ENCODE data around the gene PRKRIP1.
"Not testable (repeated sequence)": the region's sequence is repeated elsewhere in the genome, so short reads cannot be mapped to it uniquely, and the experiment has no call there.

PRKRIP1 gene

DNA sequence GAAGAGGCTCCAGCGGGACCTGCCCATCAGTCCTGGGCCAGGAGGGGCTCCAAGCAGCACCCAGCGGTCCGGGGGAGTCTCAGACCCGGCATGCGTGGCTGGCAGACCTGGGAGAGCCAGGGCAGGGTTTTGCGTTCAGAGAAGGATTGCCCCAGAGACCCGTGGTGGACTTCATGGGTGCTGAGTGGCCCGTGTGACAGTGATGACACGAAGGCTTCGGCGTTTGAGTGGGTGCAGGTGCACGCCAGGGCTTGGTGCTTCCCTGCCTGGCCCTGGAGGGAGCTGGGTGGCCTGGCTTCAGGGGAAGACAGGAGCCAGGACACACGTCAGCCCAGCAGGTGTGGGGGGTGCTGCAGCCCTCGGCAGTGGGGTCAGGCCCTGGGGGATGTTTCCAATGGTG lies 51.1 kb downstream of the PRKRIP1 start:
- no peaks in the 10 kb centered on the region for H3K9me3 ChIP-seq (ENCODE audit: insufficient read depth, low read depth, low read length)
- H3K27ac ChIP-seq (ENCODE audit: low read depth, low read length), result no peak overlapping the region
- WGBS, result 94% methylated on average over 14 of the region's 14 CpGs
- no peaks in the 10 kb centered on the region for H3K27me3 ChIP-seq (ENCODE audit: insufficient read depth, low read length)
- peaks cover 18% of the 10 kb centered on the region for H3K36me3 ChIP-seq (ENCODE audit: insufficient read depth, low read length)
- peaks cover 8% of the 10 kb centered on the region; the same call in 1 of the 2 replicates for H3K4me1 ChIP-seq (ENCODE audit: insufficient read depth, low read length)
- H3K4me3 ChIP-seq (ENCODE audit: low read length), result no peak overlapping the region
- H3K9ac ChIP-seq (ENCODE audit: low read depth, low read length), result no peak overlapping the region

DNA sequence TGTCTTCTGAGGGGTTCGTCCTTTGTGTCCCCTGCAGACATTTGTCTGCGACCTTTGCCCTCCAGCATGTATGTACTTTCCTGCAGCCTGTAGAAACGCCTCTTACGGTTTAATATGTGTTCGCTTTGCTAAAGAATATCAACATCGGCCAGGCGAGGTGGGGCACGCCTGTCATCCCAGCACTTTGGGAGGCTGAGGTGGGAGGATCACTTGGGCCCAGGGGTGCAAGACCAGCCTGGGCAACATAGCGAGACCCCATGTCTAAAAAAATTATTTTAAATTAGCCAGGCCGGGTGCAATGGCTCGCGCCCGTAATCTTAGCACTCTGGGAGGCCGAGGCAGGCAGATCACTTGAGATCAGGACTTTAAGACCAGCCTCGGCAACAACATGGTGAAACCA lies 53.0 kb downstream of the PRKRIP1 start:
- Histone ChIP-seq H3K4me1 (ENCODE audit: insufficient read depth, low read length) (peaks cover 8% of the 10 kb centered on the region; the same call in 1 of the 2 replicates), H3K36me3 (ENCODE audit: insufficient read depth, low read length) (peaks cover 18% of the 10 kb centered on the region), H3K9ac (ENCODE audit: low read depth, low read length) (no peak overlapping the region), H3K9me3 (ENCODE audit: insufficient read depth, low read depth, low read length) (no peaks in the 10 kb centered on the region), H3K27me3 (ENCODE audit: insufficient read depth, low read length) (no peaks in the 10 kb centered on the region), H3K27ac (ENCODE audit: low read depth, low read length) (no peak overlapping the region), H3K4me3 (ENCODE audit: low read length) (no peak overlapping the region)
- 95% methylated on average over 15 of the region's 15 CpGs for WGBS

DNA sequence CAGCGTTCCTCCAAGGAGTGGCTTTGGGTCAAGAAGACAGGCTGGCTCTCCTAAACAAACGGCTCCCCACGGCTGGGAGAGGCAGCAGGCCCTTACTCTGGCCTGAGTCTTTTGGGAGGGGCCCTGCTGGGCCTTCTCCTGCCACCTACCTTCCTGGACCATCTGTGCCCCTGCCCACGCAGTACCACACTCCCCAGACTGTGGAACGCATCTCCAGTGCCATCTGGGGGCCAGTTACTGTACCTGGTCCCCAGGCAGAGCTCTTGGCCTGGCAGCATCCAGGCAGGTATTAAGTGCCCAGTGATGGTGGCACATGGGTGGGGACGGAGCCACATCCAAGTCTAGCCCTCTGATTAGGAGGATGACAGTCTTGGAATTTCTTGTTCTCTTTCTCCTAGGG lies 54.1 kb downstream of the PRKRIP1 start:
- Histone ChIP-seq H3K9me3 (ENCODE audit: insufficient read depth, low read depth, low read length) (no peaks in the 10 kb centered on the region), H3K27me3 (ENCODE audit: insufficient read depth, low read length) (no peaks in the 10 kb centered on the region), H3K36me3 (ENCODE audit: insufficient read depth, low read length) (peaks cover 13% of the 10 kb centered on the region), H3K4me3 (ENCODE audit: low read length) (no peak overlapping the region), H3K4me1 (ENCODE audit: insufficient read depth, low read length) (peaks cover 8% of the 10 kb centered on the region; the same call in 1 of the 2 replicates), H3K9ac (ENCODE audit: low read depth, low read length) (no peak overlapping the region), H3K27ac (ENCODE audit: low read depth, low read length) (no peak overlapping the region)
- WGBS, result 91% methylated on average over 6 of the region's 6 CpGs

DNA sequence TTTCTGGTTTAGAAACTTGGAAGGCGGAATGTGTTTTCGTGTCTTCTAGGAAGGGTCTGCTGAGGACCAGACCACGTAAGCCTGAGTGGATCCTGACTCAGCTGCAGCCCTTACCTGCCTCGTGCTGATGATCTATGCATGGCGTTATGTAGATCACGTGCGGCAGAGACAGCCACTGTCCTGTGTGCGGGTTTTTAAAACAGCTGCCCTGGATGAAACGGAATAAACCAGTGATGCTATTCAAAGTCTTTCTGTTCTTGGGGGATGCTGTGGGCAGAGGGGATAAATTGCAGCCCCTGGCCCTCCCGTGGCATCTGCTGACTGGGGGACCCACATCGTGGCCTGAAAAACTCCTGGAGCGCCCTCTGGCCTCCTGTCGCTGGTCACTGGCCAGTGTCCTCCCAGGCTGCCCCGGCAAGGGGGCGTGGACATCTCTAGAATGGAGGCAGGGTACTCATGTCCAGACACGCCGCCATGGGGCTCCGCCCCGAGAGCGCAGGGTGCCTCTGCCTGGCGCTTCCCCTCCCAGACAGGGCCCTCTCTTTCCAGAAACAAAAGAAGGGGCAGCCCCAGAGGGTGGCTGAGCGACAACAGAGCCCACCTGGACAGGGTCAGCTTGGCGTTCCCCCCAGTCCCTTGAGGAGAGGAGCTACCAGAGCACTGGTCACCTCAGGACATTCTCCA lies 55.4 kb downstream of the PRKRIP1 start:
- 68% methylated on average over 23 of the region's 23 CpGs for WGBS
- Histone ChIP-seq H3K4me3 (ENCODE audit: low read length) (no peak overlapping the region), H3K36me3 (ENCODE audit: insufficient read depth, low read length) (peaks cover 18% of the 10 kb centered on the region), H3K4me1 (ENCODE audit: insufficient read depth, low read length) (peaks cover 8% of the 10 kb centered on the region; the same call in 1 of the 2 replicates), H3K27ac (ENCODE audit: low read depth, low read length) (no peak overlapping the region), H3K9me3 (ENCODE audit: insufficient read depth, low read depth, low read length) (no peaks in the 10 kb centered on the region), H3K9ac (ENCODE audit: low read depth, low read length) (no peak overlapping the region), H3K27me3 (ENCODE audit: insufficient read depth, low read length) (no peaks in the 10 kb centered on the region)

DNA sequence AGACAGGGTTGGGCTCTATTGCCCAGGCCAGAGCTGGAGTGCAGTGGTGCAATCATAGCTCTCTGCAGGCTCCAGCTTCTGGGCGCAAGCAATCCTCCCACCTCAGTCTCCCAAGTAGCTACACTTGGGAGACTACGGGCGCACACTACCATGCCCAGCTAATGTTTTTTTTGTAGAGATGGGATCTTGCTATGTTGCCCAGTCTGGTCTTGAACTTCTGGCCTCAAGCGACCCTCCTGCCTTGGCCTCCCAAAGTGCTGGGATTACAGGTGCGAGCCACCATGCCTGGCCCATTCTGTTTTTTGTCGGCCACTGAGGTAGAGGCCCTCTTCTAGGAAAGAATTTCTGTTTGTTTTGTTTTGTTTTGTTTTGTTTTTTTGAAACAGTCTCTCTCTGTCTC lies 56.3 kb downstream of the PRKRIP1 start:
- Histone ChIP-seq H3K27ac (ENCODE audit: low read depth, low read length) (no peak overlapping the region), H3K27me3 (ENCODE audit: insufficient read depth, low read length) (no peaks in the 10 kb centered on the region), H3K9me3 (ENCODE audit: insufficient read depth, low read depth, low read length) (no peaks in the 10 kb centered on the region), H3K4me3 (ENCODE audit: low read length) (no peak overlapping the region), H3K4me1 (ENCODE audit: insufficient read depth, low read length) (peaks cover 8% of the 10 kb centered on the region; the same call in 1 of the 2 replicates), H3K9ac (ENCODE audit: low read depth, low read length) (no peak overlapping the region), H3K36me3 (ENCODE audit: insufficient read depth, low read length) (peaks cover 19% of the 10 kb centered on the region)
- WGBS, result 98% methylated on average over 6 of the region's 6 CpGs

DNA sequence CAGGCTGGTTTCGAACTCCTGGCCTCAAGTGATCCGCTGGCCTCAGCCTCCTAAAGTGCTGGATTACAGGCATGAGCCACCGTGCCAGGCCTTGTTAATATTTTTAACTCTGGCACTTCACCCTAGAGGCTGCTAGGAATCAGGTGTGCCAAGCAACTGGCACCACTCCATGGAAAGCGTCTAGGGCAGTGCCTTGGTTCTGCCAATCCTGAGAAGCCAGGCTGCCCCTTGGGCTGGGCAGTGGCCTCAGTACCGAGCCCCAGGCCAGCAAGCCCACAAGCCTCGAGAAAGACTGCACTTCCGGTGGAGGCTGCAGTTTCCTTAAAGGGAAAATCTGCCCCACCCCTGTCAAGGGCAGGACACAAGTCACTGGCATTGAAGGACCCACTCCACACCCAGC lies 57.2 kb downstream of the PRKRIP1 start:
- H3K4me1 ChIP-seq (ENCODE audit: insufficient read depth, low read length), result peaks cover 8% of the 10 kb centered on the region; the same call in 1 of the 2 replicates
- H3K9ac ChIP-seq (ENCODE audit: low read depth, low read length), result no peak overlapping the region
- H3K9me3 ChIP-seq (ENCODE audit: insufficient read depth, low read depth, low read length), result no peaks in the 10 kb centered on the region
- WGBS, result 96% methylated on average over 7 of the region's 7 CpGs
- peaks cover 27% of the 10 kb centered on the region for H3K36me3 ChIP-seq (ENCODE audit: insufficient read depth, low read length)
- no peaks in the 10 kb centered on the region for H3K27me3 ChIP-seq (ENCODE audit: insufficient read depth, low read length)
- no peak overlapping the region for H3K4me3 ChIP-seq (ENCODE audit: low read length)
- H3K27ac ChIP-seq (ENCODE audit: low read depth, low read length), result no peak overlapping the region

DNA sequence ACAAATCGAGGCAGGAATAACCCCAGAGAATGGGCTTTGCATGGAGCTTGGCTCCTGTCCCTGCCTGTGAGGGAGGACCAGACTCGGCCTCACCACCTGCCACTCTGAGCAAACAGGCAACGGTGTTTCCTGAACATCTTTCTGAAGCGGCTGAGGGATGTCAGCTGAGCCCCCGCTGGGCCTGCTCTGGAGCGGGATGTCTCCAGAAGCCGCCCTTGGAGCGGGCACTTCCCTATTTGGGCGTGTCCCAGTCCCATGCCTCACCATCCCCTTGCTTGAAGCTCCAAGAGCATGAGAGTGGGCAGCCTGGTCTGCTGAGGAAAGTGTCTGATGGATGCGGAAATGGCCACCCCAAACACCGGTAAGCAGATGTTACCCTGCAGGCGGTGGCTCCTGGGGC lies 58.3 kb downstream of the PRKRIP1 start:
- no peak overlapping the region for H3K9ac ChIP-seq (ENCODE audit: low read depth, low read length)
- WGBS, result 83% methylated on average over 12 of the region's 12 CpGs

DNA sequence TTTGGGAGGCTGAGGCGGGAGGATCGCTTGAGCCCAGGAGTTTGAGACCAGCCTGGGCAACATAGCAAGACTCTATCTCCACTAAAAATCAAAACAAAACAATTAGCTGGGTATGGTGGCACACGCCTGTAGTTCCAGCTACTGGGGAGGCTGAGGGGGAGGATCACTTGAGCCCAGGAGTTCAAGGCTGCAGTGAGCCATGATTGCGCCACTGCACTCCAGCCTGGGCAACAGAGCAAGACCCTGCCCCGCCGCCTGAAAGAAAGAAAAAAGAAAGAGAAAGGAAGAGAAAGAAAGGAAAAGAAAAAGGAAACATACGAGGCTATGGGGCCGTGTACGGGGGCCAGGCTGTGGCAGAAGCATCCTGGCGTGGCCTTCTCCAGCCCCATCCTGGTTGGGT lies 58.8 kb downstream of the PRKRIP1 start:
- not testable (repeated sequence) for H3K4me1 ChIP-seq (ENCODE audit: insufficient read depth, low read length); H3K27ac ChIP-seq (ENCODE audit: low read depth, low read length); H3K9me3 ChIP-seq (ENCODE audit: insufficient read depth, low read depth, low read length); H3K27me3 ChIP-seq (ENCODE audit: insufficient read depth, low read length); H3K4me3 ChIP-seq (ENCODE audit: low read length); H3K9ac ChIP-seq (ENCODE audit: low read depth, low read length)
- peaks cover 36% of the 10 kb centered on the region for H3K36me3 ChIP-seq (ENCODE audit: insufficient read depth, low read length)
- WGBS, result 94% methylated on average over 10 of the region's 10 CpGs

More for the DNA sequence above, 58.3 kb downstream of the PRKRIP1 start:
- no peak overlapping the region for H3K27ac ChIP-seq (ENCODE audit: low read depth, low read length)
- H3K4me3 ChIP-seq (ENCODE audit: low read length), result no peak overlapping the region
- peaks cover 8% of the 10 kb centered on the region; the same call in 1 of the 2 replicates for H3K4me1 ChIP-seq (ENCODE audit: insufficient read depth, low read length)
- H3K9me3 ChIP-seq (ENCODE audit: insufficient read depth, low read depth, low read length), result no peaks in the 10 kb centered on the region
- no peaks in the 10 kb centered on the region for H3K27me3 ChIP-seq (ENCODE audit: insufficient read depth, low read length)
- peaks cover 34% of the 10 kb centered on the region for H3K36me3 ChIP-seq (ENCODE audit: insufficient read depth, low read length)

DNA sequence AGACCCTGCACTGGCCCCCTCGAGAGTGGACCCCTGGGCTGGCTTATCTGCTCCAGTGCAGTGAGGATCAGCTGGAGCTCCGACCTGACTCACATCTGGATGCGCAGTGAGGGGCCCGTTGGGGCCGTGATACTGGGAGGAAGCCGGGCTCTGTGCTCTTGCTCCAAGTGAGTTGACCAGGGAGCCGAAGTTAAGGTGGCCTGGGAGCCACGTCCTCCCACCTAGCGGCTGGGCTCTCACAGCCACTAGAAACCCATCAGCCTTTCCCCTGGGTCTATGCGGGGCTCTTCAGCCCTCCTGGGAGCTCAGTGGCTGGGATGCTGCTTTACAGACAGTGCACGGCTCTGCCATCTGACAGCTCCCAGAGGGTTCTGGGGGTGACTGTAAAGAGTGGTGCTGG lies 59.4 kb downstream of the PRKRIP1 start:
- WGBS, result 93% methylated on average over 11 of the region's 11 CpGs
- Histone ChIP-seq H3K36me3 (ENCODE audit: insufficient read depth, low read length) (peaks cover 36% of the 10 kb centered on the region), H3K27me3 (ENCODE audit: insufficient read depth, low read length) (no peaks in the 10 kb centered on the region), H3K27ac (ENCODE audit: low read depth, low read length) (no peak overlapping the region), H3K9ac (ENCODE audit: low read depth, low read length) (no peak overlapping the region), H3K4me1 (ENCODE audit: insufficient read depth, low read length) (peaks cover 8% of the 10 kb centered on the region; the same call in 1 of the 2 replicates), H3K9me3 (ENCODE audit: insufficient read depth, low read depth, low read length) (no peaks in the 10 kb centered on the region), H3K4me3 (ENCODE audit: low read length) (no peak overlapping the region)

DNA sequence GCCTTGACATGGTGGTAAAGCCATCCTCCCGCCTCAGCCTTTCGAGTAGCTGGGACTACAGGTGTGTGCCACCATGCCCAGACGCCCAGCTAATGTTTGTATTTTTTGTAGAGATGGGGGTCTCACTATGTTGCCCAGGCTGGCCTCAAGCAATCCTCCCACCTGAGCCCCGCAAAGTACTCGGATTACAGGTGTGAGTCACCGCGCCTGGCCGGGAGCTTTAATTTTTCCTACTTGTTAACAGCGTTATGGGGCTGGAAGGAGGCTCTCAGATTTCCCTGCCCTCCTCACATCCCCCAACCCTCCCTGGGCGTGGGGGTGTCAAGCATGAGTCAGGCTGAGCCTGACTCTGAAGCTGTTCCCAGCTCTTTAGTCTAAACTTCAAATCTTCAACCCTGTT lies 60.2 kb downstream of the PRKRIP1 start:
- no peaks in the 10 kb centered on the region for H3K27me3 ChIP-seq (ENCODE audit: insufficient read depth, low read length)
- WGBS, result 95% methylated on average over 10 of the region's 10 CpGs
- H3K9ac ChIP-seq (ENCODE audit: low read depth, low read length), result no peak overlapping the region
- H3K9me3 ChIP-seq (ENCODE audit: insufficient read depth, low read depth, low read length), result no peaks in the 10 kb centered on the region
- H3K4me3 ChIP-seq (ENCODE audit: low read length), result no peak overlapping the region
- no peak overlapping the region for H3K27ac ChIP-seq (ENCODE audit: low read depth, low read length)
- H3K4me1 ChIP-seq (ENCODE audit: insufficient read depth, low read length), result peaks cover 6% of the 10 kb centered on the region; the same call in 1 of the 2 replicates
- H3K36me3 ChIP-seq (ENCODE audit: insufficient read depth, low read length), result peaks cover 36% of the 10 kb centered on the region

DNA sequence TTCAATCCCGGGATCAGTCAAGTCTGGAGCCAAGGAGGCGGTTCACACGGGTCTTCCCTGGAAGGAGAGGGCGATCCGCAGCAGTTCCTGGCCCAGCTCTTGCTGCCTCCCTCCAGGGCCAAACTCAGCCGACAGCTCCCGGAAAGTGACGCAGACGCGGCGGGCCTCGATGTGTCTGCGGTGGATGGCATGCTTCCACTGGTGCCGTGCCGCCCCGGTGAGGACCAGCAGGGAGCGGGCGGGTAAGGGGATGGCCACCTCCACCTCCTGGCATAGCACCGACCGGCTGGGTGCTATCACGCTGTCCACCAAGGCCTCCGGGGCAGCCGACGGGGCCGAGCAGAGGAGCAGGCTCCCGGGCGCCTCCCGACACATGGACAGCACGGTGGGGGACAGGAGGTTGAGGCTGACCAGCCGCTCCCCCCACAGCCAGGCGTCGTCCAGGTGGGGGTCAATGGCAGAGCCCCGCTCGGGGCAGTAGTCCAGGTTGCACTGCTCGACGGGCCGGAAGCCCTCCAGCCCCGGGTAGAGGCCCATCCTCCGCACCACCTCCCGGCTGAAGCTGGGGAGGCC lies 61.3 kb downstream of the PRKRIP1 start:
- no peak overlapping the region for H3K9ac ChIP-seq (ENCODE audit: low read depth, low read length)
- H3K9me3 ChIP-seq (ENCODE audit: insufficient read depth, low read depth, low read length), result no peaks in the 10 kb centered on the region
- no peak overlapping the region for H3K27ac ChIP-seq (ENCODE audit: low read depth, low read length)
- no peak overlapping the region for H3K4me3 ChIP-seq (ENCODE audit: low read length)
- WGBS, result 95% methylated on average over 40 of the region's 40 CpGs
- H3K36me3 ChIP-seq (ENCODE audit: insufficient read depth, low read length), result peaks cover 36% of the 10 kb centered on the region
- no peaks in the 10 kb centered on the region for H3K4me1 ChIP-seq (ENCODE audit: insufficient read depth, low read length)
- H3K27me3 ChIP-seq (ENCODE audit: insufficient read depth, low read length), result no peaks in the 10 kb centered on the region
